RWPE2 (cell line): ENCODE data around the gene C16orf89.
"Not testable (repeated sequence)": the region's sequence is repeated elsewhere in the genome, so short reads cannot be mapped to it uniquely, and the experiment has no call there.

Experiments used
- ATAC-seq: fragments of 200-7000 bp; cut with Tn5 transposase; 3 replicates; pipeline ENCODE4 v1.9.1; 2021; ENCODE audit warnings: low read depth
- DNase-seq: peaks from one replicate; pipeline ENCODE4 v3.0.0-alpha.2; 2020; ENCODE audit warnings: low spot score
- H3K27ac ChIP-seq: fragments of 450-650 bp; 2 replicates; pipeline ENCODE4 v1.5.1; 2017; ENCODE audit warnings: mild to moderate bottlenecking; ENCODE audit not compliant: poor library complexity, severe bottlenecking
- H3K27me3 ChIP-seq: fragments of 250-450 bp; sonication (Bioruptor Pico); 2 replicates; pipeline ENCODE4 v1.5.1; 2021; ENCODE audit warnings: mild to moderate bottlenecking, moderate library complexity; ENCODE audit not compliant: insufficient read depth, poor library complexity, severe bottlenecking
- H3K36me3 ChIP-seq: fragments of 250-450 bp; sonication (Bioruptor Pico); 2 replicates; pipeline ENCODE4 v1.5.1; 2020; ENCODE audit warnings: low read depth, mild to moderate bottlenecking, moderate library complexity
- H3K4me1 ChIP-seq: fragments of 250-450 bp; sonication (Bioruptor Pico); 2 replicates; pipeline ENCODE4 v1.5.1; 2021; ENCODE audit warnings: mild to moderate bottlenecking, moderate library complexity; ENCODE audit not compliant: insufficient read depth, poor library complexity, severe bottlenecking
- H3K4me3 ChIP-seq: fragments of 250-450 bp; sonication (Bioruptor Pico); 2 replicates; pipeline ENCODE4 v1.5.1; 2021; ENCODE audit warnings: mild to moderate bottlenecking, moderate library complexity; ENCODE audit not compliant: severe bottlenecking
- H3K9me3 ChIP-seq: fragments of 250-450 bp; sonication (Bioruptor Pico); 2 replicates; pipeline ENCODE4 v1.5.1; 2021; ENCODE audit warnings: mild to moderate bottlenecking, moderate library complexity; ENCODE audit not compliant: severe bottlenecking
- TF ChIP-seq, protein P1 (sequence below): fragments of 450-650 bp; IDR thresholded peaks from one replicate; pipeline ENCODE4 v1.5.1; 2017; ENCODE audit warnings: mild to moderate bottlenecking, moderate library complexity; ENCODE audit not compliant: poor library complexity, severe bottlenecking

The C16orf89 gene, protein sequence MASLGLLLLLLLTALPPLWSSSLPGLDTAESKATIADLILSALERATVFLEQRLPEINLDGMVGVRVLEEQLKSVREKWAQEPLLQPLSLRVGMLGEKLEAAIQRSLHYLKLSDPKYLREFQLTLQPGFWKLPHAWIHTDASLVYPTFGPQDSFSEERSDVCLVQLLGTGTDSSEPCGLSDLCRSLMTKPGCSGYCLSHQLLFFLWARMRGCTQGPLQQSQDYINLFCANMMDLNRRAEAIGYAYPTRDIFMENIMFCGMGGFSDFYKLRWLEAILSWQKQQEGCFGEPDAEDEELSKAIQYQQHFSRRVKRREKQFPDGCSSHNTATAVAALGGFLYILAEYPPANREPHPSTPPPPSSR

GRCh38 chr16:5065813-5066212 is at the start of gene C16orf89:
Gene C16orf89, minus strand, starts transcription at chr16:5065956. Its CDS starts 48 bp downstream, at chr16:5065908.
- Histone ChIP-seq H3K4me1 (no peaks in the 10 kb centered on the region), H3K27me3 (no peaks in the 10 kb centered on the region), H3K4me3 (no peak within 1 kb of the TSS), H3K36me3 (no peaks in the 10 kb centered on the region), H3K27ac (no peak within 1 kb of the TSS), H3K9me3 (no peaks in the 10 kb centered on the region)
- ATAC-seq, result no peak
- peak; percentile 43 for DNase-seq
- TF ChIP-seq, protein P1, sequence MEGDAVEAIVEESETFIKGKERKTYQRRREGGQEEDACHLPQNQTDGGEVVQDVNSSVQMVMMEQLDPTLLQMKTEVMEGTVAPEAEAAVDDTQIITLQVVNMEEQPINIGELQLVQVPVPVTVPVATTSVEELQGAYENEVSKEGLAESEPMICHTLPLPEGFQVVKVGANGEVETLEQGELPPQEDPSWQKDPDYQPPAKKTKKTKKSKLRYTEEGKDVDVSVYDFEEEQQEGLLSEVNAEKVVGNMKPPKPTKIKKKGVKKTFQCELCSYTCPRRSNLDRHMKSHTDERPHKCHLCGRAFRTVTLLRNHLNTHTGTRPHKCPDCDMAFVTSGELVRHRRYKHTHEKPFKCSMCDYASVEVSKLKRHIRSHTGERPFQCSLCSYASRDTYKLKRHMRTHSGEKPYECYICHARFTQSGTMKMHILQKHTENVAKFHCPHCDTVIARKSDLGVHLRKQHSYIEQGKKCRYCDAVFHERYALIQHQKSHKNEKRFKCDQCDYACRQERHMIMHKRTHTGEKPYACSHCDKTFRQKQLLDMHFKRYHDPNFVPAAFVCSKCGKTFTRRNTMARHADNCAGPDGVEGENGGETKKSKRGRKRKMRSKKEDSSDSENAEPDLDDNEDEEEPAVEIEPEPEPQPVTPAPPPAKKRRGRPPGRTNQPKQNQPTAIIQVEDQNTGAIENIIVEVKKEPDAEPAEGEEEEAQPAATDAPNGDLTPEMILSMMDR, result no peak

GRCh38 chr16:5110933-5111332 is 45.2 kb upstream of the C16orf89 start:
- H3K36me3 ChIP-seq, H3K27ac ChIP-seq, H3K27me3 ChIP-seq, H3K4me3 ChIP-seq, H3K9me3 ChIP-seq, H3K4me1 ChIP-seq, ATAC-seq, DNase-seq: not testable (repeated sequence)

GRCh38 chr16:5108505-5109158 is 42.9 kb upstream of the C16orf89 start:
- TF ChIP-seq, protein P1, result no peak
- no peaks in the 10 kb centered on the region for H3K9me3 ChIP-seq
- no peak for ATAC-seq
- no peaks in the 10 kb centered on the region for H3K27me3 ChIP-seq
- no peak for DNase-seq
- H3K36me3 ChIP-seq, result no peaks in the 10 kb centered on the region
- no peaks in the 10 kb centered on the region for H3K4me1 ChIP-seq
- no peak overlapping the region for H3K27ac ChIP-seq
- no peak overlapping the region for H3K4me3 ChIP-seq

DNA sequence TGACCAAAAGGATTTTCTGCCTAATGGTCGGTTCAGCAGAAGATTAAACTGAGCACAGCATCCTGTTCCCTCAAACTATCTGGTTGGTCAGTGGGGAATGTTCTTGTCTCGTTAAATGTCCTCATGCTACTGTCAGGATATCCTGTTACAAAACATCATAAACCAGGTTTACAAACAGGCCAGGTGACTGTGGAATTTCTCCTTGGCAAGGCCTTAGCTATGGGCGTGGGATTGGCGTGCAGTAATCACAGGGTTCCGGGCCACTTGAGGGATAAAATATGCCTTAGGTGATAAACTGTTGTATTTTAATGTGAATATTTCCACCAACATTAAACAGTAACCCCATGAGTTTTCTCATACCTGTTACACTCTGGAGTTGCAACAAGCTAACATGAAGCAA is 39.3 kb upstream of the C16orf89 start:
- not testable (repeated sequence) for DNase-seq, H3K36me3 ChIP-seq, ATAC-seq

DNA sequence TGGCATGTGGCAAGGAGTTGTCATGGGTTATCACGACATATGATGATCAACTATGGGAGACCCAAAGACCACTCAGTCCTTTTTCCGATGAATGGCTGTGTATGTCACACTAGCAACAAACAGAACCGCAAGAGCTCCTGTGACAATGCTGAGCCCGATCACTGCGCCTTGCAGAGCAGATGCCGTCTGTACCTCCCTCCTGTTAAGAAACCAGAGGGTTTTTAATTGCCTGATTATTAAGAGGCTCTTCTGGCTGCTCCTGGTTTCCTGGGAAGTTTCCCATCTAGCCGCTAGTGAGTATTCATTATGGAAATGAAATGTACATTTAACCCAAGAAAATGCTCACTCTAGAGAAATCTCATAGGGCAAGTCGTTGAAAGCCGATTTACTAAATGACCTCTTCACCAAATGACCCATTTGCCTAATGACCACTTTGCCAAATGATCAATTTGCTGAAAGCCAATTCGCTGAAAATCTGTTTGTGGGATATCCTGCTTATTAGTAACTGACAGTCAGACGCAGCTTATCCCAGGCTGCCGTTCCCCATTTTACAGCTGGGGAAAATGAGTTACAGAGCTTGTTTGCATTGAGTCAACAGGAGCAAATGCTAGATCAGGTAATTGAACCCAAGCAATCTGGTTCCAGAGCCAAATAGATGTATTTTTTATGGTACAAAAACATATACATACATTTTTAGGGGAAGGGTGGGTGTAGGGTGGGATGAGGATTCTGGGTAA is 37.7 kb upstream of the C16orf89 start:
- DNase-seq, H3K4me1 ChIP-seq, H3K36me3 ChIP-seq, ATAC-seq, H3K27ac ChIP-seq, H3K4me3 ChIP-seq, H3K9me3 ChIP-seq, H3K27me3 ChIP-seq: not testable (repeated sequence)

More for the DNA sequence above, 39.3 kb upstream of the C16orf89 start:
- H3K27me3 ChIP-seq, H3K4me3 ChIP-seq, H3K9me3 ChIP-seq, H3K4me1 ChIP-seq, H3K27ac ChIP-seq: not testable (repeated sequence)

- not testable (repeated sequence) for H3K36me3 ChIP-seq, DNase-seq, H3K27me3 ChIP-seq, H3K4me3 ChIP-seq, H3K27ac ChIP-seq, H3K9me3 ChIP-seq, ATAC-seq, H3K4me1 ChIP-seq
Observed at GRCh38 chr16:5099174-5099573, 33.4 kb upstream of the C16orf89 start.

GRCh38 chr16:5098221-5099159 is 32.7 kb upstream of the C16orf89 start:
- 0 out of 3 replicates have a peak, but pooled peaks have one; percentile 35 for ATAC-seq

GRCh38 chr16:5097470-5098220 is 31.9 kb upstream of the C16orf89 start, which contains the start of gene EEF2KMT:
Gene EEF2KMT, minus strand, starts transcription at chr16:5097795. Its CDS starts 56 bp downstream, at chr16:5097739.
- ATAC-seq (peak; percentile 95), DNase-seq (peak; percentile 99)
- peak within 1 kb of the TSS; percentile 73 for H3K4me3 ChIP-seq

More at GRCh38 chr16:5098221-5099159, 32.7 kb upstream of the C16orf89 start:
- peak overlapping the region; percentile 73 for H3K4me3 ChIP-seq
- not testable (repeated sequence) for H3K9me3 ChIP-seq, H3K4me1 ChIP-seq, H3K27me3 ChIP-seq, DNase-seq, H3K36me3 ChIP-seq
- H3K27ac ChIP-seq, result peak overlapping the region; percentile 29

More at GRCh38 chr16:5097470-5098220, 31.9 kb upstream of the C16orf89 start, which contains the start of gene EEF2KMT:
- H3K9me3 ChIP-seq, H3K36me3 ChIP-seq, H3K4me1 ChIP-seq, H3K27me3 ChIP-seq: not testable (repeated sequence)
- H3K27ac ChIP-seq, result peak within 1 kb of the TSS; percentile 29
